AG09319 (cell line): ENCODE measurements around the gene SUFU.
A peak's percentile ranks its signal among the peaks of the same experiment; 100 is the strongest.

Source experiments
- DNase-seq: peaks from one replicate; pipeline ENCODE4 v3.0.0-alpha.2; 2010; ENCODE audit warnings: low read depth; ENCODE audit errors: extremely low read depth
- TF ChIP-seq, protein P1 (sequence below): IDR thresholded peaks from 2 replicates; pipeline ENCODE4 v1.5.1; 2011; ENCODE audit warnings: low read depth, mild to moderate bottlenecking, inconsistent platforms, low read length, moderate library complexity

SUFU gene

DNA sequence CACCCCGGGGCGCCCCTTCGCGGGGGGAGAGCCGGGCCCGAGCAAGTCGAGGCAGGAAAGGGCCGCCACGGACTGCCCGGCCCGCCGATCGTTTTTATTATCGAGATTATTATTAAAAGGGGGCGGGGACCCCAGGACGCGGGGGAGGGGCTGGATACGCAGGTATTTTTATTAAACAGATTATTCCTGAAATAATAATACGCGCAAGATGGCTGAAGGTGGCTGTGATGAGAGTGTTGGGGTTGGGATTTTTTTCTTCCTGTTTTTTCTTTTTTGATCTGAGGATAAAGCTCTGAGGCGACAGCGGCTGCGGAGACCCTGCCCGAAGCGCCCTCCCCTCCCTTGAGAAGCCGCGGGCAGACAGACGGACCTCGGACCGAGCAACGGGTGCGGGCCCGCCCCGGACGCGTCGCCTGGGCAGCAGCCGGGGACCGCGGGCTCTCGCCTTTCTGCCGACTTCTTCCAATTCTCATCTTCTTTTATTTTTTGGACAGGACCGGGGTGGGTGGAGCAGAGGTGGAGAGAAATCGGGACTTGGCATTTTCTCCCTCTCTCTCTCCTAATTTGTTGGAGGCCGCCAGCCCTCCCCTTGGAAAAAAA, 139.1 kb downstream of the SUFU start:
- peak; percentile 63 for DNase-seq

DNA sequence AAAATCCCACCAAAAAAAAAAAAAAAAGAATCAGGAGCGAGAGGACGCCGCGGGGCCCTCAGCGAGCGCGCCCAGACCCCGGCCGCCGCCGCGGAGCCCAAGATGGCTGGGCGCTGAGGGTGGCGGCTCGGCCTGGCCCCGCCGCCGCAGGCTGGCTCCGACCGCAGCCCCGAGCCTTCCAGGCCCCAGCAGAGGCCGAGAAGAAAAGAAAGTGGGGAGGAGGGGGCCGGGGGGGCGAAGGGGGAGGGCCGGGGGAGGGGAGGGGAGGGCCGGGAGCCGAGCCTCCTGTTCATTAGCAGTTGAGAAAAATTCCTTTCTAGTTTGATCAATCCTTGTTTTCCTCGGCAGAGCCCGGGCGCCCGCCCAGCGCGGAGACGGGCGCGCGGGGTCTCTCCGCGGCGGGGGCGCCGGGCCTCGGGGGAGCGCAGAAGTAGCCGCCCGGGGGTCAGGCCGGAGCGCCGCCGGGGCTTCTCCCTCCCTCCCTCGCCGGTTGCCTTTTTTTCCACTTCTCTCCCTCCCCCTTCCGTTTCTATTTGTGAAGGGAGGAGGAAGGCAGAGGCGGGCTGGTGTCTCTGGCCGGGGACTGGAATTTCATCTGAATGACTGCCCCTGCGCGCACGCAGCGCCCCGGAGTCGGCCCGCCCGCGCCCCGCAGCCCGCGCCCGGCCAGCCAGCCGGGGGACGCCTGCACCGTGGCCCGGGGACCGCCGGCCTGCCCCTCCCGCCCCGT, 139.7 kb downstream of the SUFU start:
- TF ChIP-seq, protein P1, sequence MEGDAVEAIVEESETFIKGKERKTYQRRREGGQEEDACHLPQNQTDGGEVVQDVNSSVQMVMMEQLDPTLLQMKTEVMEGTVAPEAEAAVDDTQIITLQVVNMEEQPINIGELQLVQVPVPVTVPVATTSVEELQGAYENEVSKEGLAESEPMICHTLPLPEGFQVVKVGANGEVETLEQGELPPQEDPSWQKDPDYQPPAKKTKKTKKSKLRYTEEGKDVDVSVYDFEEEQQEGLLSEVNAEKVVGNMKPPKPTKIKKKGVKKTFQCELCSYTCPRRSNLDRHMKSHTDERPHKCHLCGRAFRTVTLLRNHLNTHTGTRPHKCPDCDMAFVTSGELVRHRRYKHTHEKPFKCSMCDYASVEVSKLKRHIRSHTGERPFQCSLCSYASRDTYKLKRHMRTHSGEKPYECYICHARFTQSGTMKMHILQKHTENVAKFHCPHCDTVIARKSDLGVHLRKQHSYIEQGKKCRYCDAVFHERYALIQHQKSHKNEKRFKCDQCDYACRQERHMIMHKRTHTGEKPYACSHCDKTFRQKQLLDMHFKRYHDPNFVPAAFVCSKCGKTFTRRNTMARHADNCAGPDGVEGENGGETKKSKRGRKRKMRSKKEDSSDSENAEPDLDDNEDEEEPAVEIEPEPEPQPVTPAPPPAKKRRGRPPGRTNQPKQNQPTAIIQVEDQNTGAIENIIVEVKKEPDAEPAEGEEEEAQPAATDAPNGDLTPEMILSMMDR, result no peak
- peak; percentile 44 for DNase-seq

More for the DNA sequence above, 139.1 kb downstream of the SUFU start:
- TF ChIP-seq, protein P1, result no peak

DNA sequence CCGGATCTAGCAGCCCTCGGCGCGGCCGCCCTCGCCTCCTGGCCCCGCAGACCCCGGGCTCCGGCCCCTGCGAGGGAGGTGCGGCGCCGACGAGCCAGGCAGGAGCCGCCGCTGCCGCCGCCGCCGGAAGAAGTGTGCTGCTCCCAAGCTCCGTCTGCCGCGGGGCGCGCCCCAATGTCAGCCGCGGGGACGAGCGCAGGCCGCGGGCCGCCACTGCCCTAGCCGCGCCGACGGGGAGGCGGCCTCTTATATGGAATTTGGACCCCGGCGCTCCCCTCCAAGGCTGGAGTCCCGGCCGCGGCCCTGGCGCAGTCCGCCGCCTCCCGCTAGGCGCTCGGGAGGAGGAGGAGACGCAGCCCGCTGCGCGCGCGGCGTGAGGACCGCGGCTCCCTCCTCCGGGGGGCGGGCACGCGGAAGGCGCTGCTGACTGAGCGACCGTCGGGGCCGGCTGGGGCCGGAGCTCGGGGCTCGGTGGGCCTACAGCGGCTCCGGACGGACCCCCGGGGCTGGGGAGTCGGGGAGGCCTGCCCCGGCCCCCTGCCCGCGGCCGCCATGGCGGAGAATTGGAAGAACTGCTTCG, 140.4 kb downstream of the SUFU start, which contains the start of gene TRIM8:
TSS of gene TRIM8 (plus strand) at position 414 of the 580 bp plus-strand sequence. CDS start at position 553, 139 bp downstream.
- DNase-seq, result no peak
- TF ChIP-seq, protein P1, result no peak

DNA sequence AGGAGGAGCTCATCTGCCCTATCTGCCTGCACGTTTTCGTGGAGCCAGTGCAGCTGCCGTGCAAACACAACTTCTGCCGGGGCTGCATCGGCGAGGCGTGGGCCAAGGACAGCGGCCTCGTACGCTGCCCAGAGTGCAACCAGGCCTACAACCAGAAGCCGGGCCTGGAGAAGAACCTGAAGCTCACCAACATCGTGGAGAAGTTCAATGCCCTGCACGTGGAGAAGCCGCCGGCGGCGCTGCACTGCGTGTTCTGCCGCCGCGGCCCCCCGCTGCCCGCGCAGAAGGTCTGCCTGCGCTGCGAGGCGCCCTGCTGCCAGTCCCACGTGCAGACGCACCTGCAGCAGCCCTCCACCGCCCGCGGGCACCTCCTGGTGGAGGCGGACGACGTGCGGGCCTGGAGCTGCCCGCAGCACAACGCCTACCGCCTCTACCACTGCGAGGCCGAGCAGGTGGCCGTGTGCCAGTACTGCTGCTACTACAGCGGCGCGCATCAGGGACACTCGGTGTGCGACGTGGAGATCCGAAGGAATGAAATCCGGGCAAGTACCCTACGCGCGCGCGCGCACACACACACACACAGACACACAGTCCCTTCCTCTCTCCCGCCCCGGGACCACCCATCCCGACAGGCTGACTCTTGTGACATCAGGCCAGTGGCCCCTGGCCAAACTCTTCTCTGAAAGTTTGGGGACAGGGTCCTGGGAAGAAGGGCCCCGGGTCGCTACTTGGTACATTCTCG, 141.0 kb downstream of the SUFU start:
- TF ChIP-seq, protein P1, result peak; percentile 46
- peak; percentile 44 for DNase-seq

DNA sequence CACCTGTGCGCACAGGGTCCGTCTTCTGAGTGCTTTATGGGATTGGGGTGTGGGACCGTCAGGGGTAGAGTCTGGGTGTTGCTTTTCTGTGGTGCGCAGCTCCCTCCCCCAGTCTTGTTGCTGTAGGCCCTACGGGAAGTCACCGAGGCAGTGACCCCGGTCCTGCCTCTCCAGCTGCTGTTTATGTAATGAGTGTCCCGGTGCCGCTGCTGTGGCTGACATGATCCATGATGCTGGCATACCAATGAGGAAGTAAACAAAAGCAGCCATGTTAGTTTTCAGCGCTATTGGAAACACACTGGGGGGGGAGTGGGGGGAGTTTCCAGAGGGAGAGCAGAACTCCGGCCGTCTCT, 141.6 kb downstream of the SUFU start:
- TF ChIP-seq, protein P1, result no peak
- peak; percentile 39 for DNase-seq

DNA sequence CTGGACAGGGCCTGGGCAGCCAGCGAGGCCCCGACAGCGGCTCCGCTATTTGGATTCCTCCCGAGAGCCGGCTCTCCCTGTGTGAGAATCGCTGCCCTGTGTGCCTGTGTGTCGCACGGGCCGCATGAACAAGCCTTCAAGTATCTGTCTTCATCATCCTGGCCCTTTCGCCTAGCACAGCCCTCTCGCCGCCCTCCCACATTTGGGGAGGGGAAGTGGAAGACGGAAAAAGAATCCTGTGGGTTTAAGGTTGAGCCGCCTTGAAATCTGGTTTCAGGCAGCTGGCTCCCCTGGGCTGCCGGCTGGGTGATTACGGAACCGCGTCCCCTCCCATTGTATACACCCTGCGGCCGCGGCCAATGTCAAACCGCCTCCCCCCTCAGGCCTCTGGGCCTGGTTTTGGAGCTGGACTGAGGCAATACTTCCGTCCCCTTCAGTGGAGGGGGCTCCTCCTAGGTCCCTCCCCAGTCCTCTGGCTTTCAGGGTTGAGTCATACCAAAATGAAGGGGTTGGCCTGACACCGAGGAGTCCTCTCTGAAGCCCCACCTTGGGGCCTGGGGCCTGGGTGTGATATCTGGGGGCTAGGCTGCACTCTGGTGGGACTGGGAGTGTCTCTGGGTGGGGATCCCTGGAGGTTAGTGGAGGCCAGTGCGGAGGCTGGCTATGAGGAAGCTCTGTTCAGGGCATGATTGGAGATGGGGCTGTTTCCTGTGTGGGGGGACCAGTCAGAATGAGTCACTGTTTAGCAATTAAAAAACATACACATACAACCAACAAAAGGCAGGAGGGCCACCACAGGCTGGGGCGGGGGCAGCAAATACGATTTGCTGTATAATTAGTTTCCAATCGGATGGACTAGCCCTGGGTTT, 142.2 kb downstream of the SUFU start:
- DNase-seq, result peak; percentile 96
- TF ChIP-seq, protein P1, result no peak
